ENCODE results near the gene PCK2. TPM values are rescaled to one million over a fixed set of nuclear protein-coding genes. Genes with fewer than 3 reads are reported as not detected.
"Not testable (repeated sequence)": the region's sequence is repeated elsewhere in the genome, so short reads cannot be mapped to it uniquely, and the experiment has no call there.

The PCK2 gene
- total and polyA plus RNA-seq, 3 donors from 2014 or later = 20.7 to 43.6 (median 30.6) TPM

DNA sequence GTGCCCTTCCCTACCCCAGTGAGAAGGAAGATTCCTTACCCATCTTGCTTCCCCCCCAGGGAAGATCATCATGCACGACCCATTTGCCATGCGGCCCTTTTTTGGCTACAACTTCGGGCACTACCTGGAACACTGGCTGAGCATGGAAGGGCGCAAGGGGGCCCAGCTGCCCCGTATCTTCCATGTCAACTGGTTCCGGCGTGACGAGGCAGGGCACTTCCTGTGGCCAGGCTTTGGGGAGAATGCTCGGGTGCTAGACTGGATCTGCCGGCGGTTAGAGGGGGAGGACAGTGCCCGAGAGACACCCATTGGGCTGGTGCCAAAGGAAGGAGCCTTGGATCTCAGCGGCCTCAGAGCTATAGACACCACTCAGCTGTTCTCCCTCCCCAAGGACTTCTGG is 9.3 kb downstream of the PCK2 start:
- H3K27me3 ChIP-seq = no peaks in the 10 kb centered on the region
- intact Hi-C loops (cut with DNase I; ENCODE audit: low total_unique reads) = no loop called here

DNA sequence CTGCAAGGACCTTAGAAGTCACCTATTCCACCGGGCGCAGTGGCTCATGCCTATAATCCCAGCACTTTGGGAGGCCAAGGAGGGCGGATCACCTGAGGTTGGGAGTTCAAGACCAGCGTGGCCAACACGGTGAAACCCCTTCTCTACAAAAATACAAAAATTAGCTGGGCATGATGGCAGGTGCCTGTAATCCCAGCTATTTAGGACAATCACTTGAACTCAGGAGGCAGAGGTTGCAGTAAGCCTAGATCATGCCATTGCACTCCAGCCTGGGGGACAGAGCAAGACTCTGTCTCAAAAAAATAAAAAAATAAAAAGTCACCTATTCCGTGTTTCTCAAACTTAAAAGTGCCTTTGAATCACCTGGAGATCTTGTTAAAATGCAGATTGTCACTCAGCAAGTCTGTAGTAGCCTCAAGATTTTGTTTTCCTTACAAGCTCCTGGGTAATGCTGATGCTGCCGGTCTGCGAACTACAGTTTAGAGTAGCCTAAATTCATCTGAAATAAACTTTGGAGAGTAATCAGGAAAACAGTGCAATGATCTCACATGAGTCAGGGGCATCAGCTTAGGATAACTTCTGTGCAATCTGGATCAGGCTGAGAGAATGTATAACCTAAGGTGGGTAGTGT is 11.6 kb downstream of the PCK2 start:
- H3K27ac ChIP-seq; H3K27me3 ChIP-seq; H3K9me3 ChIP-seq; H3K4me1 ChIP-seq; H3K36me3 ChIP-seq (ENCODE audit: low read depth, missing control alignments); DNase-seq; intact Hi-C loops (cut with DNase I; ENCODE audit: low total_unique reads); H3K4me3 ChIP-seq: not testable (repeated sequence)
- WGBS, 2 donors = 94 to 96% methylated on average over 8 of the region's 8 CpGs

More for the DNA sequence above, 9.3 kb downstream of the PCK2 start:
- no peak overlapping the region for H3K4me3 ChIP-seq
- no peak overlapping the region for H3K27ac ChIP-seq
- H3K4me1 ChIP-seq = no peaks in the 10 kb centered on the region
- no peaks in the 10 kb centered on the region for H3K9me3 ChIP-seq
- no peak for DNase-seq
- H3K36me3 ChIP-seq (ENCODE audit: low read depth, missing control alignments) = no peaks in the 10 kb centered on the region
- 94 to 97% methylated on average over 7 to 13 of the region's 13 CpGs for WGBS, 2 donors
- TF ChIP-seq, protein P1, sequence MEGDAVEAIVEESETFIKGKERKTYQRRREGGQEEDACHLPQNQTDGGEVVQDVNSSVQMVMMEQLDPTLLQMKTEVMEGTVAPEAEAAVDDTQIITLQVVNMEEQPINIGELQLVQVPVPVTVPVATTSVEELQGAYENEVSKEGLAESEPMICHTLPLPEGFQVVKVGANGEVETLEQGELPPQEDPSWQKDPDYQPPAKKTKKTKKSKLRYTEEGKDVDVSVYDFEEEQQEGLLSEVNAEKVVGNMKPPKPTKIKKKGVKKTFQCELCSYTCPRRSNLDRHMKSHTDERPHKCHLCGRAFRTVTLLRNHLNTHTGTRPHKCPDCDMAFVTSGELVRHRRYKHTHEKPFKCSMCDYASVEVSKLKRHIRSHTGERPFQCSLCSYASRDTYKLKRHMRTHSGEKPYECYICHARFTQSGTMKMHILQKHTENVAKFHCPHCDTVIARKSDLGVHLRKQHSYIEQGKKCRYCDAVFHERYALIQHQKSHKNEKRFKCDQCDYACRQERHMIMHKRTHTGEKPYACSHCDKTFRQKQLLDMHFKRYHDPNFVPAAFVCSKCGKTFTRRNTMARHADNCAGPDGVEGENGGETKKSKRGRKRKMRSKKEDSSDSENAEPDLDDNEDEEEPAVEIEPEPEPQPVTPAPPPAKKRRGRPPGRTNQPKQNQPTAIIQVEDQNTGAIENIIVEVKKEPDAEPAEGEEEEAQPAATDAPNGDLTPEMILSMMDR (IDR thresholded peaks at IDR 0.05) = no peak
- TF ChIP-seq POLR2A (IDR thresholded peaks at IDR 0.05) = no peak

DNA sequence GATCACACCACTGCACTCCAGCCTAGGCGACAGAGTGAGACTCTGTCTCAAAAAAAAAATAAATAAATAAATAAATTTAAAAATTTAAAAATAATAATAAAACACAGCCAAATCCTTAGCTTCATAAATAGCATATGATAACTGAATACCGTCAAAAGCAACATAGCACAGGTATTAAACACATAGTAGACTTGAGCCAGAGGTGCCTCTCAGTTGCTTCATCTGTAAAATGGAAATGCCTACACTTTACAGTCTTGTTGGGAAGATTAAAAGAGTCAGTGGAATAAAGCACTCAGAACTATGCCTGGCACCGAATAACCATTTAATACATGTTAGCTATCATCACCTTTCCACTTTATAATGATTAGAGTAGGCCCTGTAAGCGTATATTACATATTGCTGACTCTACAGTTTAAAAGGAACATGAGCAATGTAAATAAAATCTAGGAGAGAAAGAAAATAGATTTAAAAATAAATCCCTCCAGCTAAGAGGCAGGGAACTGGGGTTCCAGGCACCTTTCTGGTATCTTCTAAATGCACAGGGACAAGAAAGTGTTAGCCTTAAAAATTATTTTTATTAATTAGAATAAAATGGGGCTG is 12.7 kb downstream of the PCK2 start:
- Histone ChIP-seq H3K9me3 (no peaks in the 10 kb centered on the region), H3K27ac (no peak overlapping the region), H3K4me1 (no peaks in the 10 kb centered on the region), H3K4me3 (no peak overlapping the region), H3K36me3 (ENCODE audit: low read depth, missing control alignments) (no peaks in the 10 kb centered on the region), H3K27me3 (no peaks in the 10 kb centered on the region)
- no peak for DNase-seq
- WGBS, 2 donors = 89 to 94% methylated on average over 4 of the region's 4 CpGs
- intact Hi-C loops (cut with DNase I; ENCODE audit: low total_unique reads) = no loop called here
- TF ChIP-seq, protein P1 (IDR thresholded peaks at IDR 0.05) = no peak
- TF ChIP-seq POLR2A (IDR thresholded peaks at IDR 0.05) = no peak

DNA sequence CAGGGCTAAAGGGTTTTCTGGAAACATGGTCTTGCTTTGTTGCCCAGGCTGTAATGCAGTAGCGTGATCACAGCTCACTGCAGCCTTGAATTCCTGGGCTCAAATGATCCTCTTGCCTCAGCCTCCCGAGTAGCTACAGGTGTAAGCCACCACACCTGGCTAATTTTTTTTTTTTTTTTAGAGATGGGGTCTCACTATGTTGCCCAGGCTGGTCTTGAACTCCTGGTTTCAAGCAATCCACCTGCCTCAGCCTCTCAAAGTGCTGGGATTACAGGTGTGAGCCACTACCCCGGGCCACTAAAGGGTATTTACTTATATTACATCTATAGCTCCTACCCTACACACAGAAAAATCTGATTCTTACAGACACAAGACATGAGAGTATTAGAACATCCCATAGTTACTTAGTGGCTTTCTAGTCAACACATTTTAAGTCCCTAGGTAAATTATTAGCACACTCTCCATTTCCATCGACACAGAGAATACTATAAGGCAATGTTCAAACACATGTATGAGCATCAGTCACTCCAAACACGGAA is 14.3 kb downstream of the PCK2 start:
- Histone ChIP-seq H3K27ac (no peak overlapping the region), H3K4me3 (no peak overlapping the region), H3K27me3 (no peaks in the 10 kb centered on the region), H3K4me1 (no peaks in the 10 kb centered on the region), H3K9me3 (no peaks in the 10 kb centered on the region), H3K36me3 (ENCODE audit: low read depth, missing control alignments) (no peaks in the 10 kb centered on the region)
- no peak for DNase-seq
- TF ChIP-seq POLR2A (IDR thresholded peaks at IDR 0.05) = no peak
- TF ChIP-seq, protein P1 (IDR thresholded peaks at IDR 0.05) = no peak
- intact Hi-C loops (cut with DNase I; ENCODE audit: low total_unique reads) = no loop called here
- WGBS, 2 donors = 52 to 59% methylated on average over 5 of the region's 5 CpGs

DNA sequence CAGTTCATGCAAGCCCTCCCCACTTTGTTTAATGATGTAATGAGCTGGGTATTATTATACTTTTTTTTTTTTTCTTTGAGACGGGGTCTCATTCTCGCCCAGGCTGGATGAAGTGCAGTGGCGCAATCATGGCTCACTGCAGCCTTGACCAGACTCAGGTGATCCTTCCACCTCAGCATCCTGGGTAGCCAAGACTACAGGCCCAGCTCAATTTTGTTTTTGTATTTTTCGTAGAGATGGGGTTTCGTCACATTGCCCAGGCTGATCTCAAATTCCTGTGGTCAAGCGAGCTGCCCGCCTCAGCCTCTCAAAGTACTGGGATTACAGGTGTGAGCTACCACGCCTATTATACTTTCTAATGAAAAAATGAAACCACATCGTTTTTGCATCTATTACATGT is 15.9 kb downstream of the PCK2 start:
- H3K27ac ChIP-seq = no peak overlapping the region
- no peaks in the 10 kb centered on the region for H3K36me3 ChIP-seq (ENCODE audit: low read depth, missing control alignments)
- H3K4me1 ChIP-seq = no peaks in the 10 kb centered on the region
- DNase-seq = no peak
- H3K9me3 ChIP-seq = no peaks in the 10 kb centered on the region
- 89 to 92% methylated on average over 9 of the region's 9 CpGs for WGBS, 2 donors
- no peak overlapping the region for H3K4me3 ChIP-seq
- H3K27me3 ChIP-seq = no peaks in the 10 kb centered on the region
- TF ChIP-seq, protein P1 (IDR thresholded peaks at IDR 0.05) = no peak
- no peak for TF ChIP-seq POLR2A (IDR thresholded peaks at IDR 0.05)
- intact Hi-C loops (cut with DNase I; ENCODE audit: low total_unique reads) = no loop called here

Measured in testis (tissue), 3 donors.